ENCODE data around the gene MYH14.

GRCh38 chr19:50309396-50310125 is 106.1 kb downstream of the MYH14 start:
- TF ChIP-seq CTCF (IDR thresholded peaks at IDR 0.05; ENCODE audit: poor library complexity): no peak
- TF ChIP-seq EZH2 (IDR thresholded peaks at IDR 0.05; ENCODE audit: borderline replicate concordance): no peak
